Epithelial cell of prostate (primary cell): ENCODE results near the gene PAQR6.

Experiments used
- DNase-seq: peaks from one replicate; pipeline ENCODE4 v3.0.0-alpha.2; 2011; ENCODE audit warnings: low read depth, low spot score
- H3K27ac ChIP-seq: fragments of 450-650 bp; 2 replicates; pipeline ENCODE4 v1.5.1; 2017; ENCODE audit warnings: mild to moderate bottlenecking

Gene PAQR6

DNA sequence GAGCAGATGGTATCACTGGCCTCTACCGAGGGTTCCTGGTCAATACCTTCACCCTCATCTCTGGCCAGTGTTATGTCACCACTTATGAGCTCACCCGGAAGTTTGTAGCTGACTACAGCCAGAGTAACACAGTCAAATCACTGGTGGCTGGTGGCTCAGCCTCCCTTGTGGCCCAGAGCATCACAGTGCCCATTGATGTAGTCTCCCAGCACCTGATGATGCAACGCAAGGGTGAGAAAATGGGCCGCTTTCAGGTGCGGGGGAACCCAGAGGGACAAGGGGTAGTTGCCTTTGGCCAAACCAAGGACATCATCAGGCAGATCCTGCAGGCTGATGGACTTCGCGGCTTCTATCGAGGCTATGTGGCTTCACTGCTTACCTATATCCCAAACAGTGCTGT is 47.8 kb downstream of the PAQR6 start:
- no peak overlapping the region for H3K27ac ChIP-seq
- DNase-seq: no peak

DNA sequence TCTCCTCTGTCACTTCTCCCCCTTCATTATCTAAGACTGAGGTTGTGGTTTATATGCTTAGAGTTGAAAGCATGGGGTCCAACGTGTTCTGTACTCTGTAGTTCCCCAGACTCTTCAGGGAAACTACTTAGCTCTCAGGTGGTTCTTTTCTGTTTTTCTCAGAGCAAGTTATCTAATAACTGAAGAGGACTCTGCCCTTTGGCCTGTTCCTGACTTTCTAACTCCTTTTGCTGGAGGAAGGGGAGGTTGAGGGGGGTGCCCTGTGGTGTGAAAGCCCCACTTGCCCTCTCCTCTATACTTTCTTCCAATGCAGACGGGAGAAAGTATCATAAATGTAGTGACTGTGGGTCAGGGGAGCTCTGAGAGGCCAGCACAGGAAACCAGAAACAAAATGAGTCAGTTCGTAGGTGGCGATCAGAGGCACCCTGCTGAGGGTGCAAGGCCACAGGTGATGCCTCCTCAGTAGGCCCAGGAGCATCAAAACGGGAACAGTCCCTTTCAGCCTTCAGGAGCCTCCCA is 49.0 kb downstream of the PAQR6 start:
- DNase-seq: no peak
- no peak overlapping the region for H3K27ac ChIP-seq

DNA sequence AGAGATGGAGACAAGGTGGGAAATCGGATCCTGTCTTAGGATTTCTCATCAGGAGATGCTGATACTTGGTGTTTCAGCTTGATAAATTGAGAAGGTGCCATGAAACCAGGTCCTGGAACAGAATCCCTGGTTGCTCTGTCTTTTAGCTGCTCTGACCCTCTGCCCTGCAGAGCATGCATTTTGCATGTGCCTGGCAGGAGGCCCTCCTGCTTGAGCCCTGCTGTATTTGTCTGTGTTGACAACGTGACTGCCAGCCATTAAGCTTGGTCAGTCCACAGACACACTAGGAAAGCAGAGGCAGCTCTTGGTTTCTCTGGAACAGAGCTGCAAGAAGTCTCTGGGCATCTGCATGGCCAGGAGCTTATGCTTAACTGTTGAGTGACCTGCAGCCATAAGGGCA is 51.4 kb downstream of the PAQR6 start:
- no peak for DNase-seq
- H3K27ac ChIP-seq: no peak overlapping the region

DNA sequence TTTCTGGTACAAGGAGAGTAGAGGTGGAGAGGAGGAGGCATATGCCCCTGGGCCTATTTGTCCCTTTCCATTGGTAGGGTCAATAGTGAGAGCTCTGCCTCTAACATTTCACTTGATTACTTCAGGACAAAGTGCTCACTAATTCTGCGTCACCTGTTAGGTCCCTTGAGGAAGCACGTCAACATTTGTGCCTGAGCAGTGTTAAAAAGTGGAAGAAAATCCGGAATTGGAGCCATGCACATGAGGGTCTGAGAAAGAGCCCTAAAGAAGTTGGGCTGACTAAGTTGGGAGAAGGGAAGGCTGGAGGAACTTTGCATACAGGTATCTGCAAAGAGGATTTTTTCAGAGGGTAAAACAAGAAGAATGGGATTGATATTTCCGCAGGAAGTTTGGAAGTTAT is 52.0 kb downstream of the PAQR6 start:
- no peak overlapping the region for H3K27ac ChIP-seq
- no peak for DNase-seq

DNA sequence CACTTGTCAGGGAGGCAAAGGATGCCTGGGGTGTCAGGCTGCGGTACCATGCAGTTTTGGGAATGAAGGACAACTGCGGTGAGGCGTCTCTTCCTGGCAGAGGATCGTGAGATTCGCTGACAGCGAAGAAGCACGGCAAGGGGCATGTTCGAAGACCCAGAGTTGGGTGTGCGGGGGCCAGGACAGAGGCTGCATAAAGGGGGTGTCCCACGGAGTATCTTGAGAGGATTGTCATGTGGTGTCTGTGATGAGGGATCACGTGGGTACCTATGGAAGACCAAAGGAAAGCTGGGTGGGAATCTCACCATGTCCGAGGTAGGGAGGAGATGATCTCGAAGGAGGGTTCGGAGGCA is 53.6 kb downstream of the PAQR6 start:
- DNase-seq: no peak
- peak overlapping the region; percentile 61 for H3K27ac ChIP-seq

DNA sequence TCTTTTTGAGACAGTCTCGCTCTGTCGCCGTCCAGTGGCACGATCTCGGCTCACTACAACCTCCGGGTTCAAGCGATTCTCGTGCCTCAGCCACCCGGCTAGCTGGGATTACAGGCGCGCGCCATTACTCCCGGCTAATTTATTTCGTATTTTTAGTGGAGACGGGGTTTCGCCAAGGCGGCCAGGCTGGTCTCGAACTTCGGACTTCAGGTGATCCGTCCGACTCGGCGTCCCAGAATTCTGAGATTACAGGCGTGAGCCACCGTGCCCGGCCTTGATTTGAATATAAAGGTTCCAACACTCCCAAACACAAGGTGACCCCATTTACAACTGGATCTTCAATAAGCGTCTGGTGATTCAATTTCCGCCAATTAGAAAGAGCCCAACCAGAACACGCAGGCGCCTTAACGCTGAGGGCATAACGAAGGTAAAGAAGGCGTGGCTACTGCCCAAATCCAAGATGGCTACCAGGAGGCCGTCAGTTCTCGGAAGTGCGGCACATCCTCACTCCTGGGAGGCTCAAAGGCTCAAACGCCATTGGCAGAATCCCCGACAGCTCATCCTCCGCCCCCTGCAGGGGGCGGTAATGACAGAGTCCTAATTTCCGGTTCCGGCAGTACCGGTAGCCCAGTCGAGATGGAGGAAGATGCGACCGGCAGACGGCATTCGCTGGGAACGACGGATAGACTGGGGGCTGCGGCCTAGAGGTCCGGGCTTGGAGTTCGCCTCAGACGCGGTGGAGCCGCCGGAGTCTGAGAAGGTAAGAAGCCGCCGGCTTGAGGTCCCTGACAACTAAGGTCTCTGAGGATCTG is 54.2 kb downstream of the PAQR6 start, which contains the start of gene SLC25A44:
SLC25A44 (plus strand) TSS at position 617 of the 812 bp plus-strand sequence. CDS start 5,744 bp downstream, outside the sequence.
- peak; percentile 93 for DNase-seq
- H3K27ac ChIP-seq: peak within 1 kb of the TSS; percentile 61
